ENCODE results near the gene PRKCH.

DNA sequence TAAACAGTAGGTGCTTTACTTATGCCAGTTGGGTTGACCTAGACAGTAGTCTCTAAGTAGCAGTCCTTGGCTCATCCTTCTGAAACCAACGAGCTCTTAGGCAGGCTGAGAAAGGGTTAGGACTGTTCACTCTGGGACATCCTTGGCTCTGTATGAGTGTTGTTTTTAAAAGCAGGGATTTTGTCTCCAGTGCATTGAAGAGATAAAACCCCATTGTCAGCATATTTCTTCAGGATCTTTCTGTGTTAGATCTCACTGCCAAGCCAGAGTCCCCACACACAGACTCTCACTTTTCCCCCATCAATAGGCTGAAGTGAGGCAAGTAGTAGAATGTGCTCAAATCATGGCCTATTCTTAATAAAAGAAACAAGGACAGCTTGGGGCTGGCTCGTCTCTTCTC lies 250.5 kb downstream of the PRKCH start:
- TF ChIP-seq, protein P1, sequence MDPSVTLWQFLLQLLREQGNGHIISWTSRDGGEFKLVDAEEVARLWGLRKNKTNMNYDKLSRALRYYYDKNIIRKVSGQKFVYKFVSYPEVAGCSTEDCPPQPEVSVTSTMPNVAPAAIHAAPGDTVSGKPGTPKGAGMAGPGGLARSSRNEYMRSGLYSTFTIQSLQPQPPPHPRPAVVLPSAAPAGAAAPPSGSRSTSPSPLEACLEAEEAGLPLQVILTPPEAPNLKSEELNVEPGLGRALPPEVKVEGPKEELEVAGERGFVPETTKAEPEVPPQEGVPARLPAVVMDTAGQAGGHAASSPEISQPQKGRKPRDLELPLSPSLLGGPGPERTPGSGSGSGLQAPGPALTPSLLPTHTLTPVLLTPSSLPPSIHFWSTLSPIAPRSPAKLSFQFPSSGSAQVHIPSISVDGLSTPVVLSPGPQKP (IDR thresholded peaks at IDR 0.05; ENCODE audit: low read depth, low read length): no peak
- TF ChIP-seq CEBPB (IDR thresholded peaks at IDR 0.05) (no peak), GATA3 (IDR thresholded peaks at IDR 0.05; ENCODE audit: borderline replicate concordance) (no peak), RFX5 (IDR thresholded peaks at IDR 0.05) (no peak)
- TF ChIP-seq, protein P2, sequence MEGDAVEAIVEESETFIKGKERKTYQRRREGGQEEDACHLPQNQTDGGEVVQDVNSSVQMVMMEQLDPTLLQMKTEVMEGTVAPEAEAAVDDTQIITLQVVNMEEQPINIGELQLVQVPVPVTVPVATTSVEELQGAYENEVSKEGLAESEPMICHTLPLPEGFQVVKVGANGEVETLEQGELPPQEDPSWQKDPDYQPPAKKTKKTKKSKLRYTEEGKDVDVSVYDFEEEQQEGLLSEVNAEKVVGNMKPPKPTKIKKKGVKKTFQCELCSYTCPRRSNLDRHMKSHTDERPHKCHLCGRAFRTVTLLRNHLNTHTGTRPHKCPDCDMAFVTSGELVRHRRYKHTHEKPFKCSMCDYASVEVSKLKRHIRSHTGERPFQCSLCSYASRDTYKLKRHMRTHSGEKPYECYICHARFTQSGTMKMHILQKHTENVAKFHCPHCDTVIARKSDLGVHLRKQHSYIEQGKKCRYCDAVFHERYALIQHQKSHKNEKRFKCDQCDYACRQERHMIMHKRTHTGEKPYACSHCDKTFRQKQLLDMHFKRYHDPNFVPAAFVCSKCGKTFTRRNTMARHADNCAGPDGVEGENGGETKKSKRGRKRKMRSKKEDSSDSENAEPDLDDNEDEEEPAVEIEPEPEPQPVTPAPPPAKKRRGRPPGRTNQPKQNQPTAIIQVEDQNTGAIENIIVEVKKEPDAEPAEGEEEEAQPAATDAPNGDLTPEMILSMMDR (IDR thresholded peaks at IDR 0.05): no peak
- TF ChIP-seq, protein P3, sequence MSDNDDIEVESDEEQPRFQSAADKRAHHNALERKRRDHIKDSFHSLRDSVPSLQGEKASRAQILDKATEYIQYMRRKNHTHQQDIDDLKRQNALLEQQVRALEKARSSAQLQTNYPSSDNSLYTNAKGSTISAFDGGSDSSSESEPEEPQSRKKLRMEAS (IDR thresholded peaks at IDR 0.05): no peak

Data from A549 (cell line).